GM19240 (cell line): ENCODE results near the gene SRSF6.
"Not testable (repeated sequence)": the region's sequence is repeated elsewhere in the genome, so short reads cannot be mapped to it uniquely, and the experiment has no call there.

Source experiments
- DNase-seq: peaks from one replicate; pipeline ENCODE4 v3.0.0; 2011; ENCODE audit warnings: low spot score; ENCODE audit not compliant: insufficient read length

The SRSF6 gene

DNA sequence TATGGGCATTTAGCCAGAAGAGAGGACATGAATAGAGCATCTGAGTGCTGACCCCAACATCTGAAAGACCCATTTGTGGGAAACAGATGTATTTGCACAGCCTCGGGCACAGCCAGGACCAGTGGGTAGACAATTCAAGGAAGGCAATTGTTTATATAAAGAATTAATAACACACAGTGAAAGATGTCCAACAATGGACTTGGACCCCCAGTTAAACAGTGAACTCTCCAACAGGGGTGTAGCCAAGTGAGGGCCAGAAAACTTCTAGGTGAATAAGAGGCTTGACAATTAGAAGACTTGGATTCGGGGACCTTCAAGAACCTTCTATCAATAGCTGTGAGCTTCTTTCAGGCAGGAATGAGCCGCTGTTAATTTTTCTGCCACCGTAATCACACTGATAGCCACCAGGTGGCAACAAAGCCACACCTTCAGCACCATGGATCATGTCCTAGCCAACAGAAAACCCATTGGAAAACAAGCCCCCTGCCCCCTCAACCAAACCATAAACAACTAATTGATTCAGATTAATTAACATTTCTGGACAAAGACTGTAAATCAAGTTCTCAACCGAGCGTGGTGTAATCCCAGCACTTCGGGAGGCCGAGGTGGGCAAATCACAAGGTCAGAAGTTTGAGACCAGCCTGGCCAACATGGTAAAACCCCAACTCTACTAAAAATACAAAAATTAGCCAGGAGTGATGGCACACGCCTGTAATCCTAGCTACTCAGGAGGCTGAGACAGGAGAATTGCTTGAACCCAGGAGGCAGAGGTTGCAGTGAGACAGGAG is 8.8 kb upstream of the SRSF6 start:
- DNase-seq = no peak

DNA sequence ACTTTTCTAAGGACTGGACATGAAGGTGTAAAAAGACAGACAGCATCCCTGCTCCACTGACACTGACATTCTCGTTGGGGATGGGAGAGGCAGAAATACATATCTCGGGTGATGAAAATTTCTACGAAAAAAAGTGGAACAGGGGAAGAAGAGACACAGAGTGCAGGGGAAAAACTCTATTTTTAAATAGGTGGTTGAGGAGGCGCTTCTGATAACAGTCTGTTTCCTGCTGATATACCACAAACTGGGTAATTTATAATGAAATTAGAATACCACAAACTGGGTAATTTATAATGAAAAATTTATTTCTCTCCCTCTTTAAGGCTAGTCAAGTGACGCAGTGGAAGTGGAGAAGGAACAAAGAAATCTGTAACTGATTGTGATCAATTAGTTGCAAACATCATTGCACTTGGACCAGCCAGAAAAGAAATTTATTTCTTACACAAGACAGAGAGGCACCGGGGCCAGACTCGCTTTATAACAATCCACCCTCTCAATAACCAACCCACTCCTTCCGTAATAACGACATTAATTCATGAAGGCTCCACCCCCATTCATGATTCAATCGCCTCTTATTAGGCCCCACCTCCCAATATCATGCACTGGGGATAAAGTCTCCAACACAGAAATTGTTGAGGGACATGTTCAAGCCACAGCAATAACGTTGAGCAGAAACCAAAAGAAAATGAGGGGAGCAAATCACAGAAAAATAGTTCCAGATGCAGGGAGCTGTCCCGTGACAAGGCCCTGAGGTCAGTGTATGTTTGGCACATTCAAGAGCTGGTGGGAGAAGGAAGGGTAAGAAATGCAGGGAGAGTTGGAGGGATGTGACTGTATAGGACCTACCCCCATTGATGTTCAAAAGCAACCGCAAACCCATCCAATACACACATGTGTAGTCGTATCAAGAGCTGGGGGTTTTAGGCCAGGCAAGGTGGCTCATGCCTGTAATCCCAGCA is 6.6 kb upstream of the SRSF6 start:
- no peak for DNase-seq

DNA sequence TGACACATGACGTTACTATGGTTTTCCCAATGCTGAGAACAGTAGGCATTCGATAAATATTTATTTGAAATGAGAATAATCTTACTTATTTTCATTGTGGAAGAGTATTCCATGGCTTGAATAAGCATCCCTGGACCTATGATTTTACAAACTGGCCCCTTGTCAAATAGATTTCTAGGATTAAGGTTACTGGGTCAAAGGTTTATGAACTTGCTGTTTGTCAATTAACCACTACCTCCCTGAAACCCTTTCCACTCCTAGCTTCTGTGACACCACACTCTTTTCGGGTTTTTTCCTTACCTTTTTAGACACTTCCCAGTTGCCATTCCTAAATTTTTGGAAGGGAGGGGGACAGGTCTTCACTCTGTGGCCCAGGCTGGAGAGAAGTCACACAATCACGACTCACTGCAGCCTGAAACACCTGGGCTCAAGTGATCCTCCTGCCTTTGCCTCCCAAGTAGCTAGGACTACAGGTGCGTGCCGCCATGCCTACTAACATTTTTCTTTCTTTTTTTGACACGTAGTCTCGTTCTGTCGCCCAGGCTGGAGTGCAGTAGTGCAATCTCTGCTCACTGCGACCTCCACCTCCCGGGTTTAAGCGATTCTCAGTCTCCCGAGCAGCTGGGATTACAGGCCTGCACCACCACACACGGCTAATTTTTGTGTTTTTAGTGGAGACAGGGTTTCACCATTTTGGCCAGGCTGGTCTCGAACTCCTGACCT is 5.1 kb upstream of the SRSF6 start:
- no peak for DNase-seq

DNA sequence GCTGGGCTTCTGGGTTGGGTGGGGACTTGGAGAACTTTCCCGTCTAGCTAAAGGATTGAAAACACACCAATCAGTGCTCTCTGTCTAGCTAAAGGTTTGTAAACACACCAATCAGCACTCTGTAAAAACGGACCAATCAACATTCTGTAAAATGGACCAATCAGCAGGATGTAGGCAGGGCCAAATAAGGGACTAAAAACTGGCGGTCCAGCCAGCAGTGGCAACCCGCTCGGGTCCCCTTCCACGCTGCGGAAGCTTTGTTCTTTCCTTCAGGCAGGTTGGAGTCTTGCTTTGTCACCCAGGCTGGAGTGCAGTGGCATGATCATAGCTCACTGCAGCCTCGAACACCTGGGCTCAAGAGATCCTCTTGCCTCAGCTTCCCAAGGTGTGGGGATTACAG is 1.4 kb upstream of the SRSF6 start:
- not testable (repeated sequence) for DNase-seq

DNA sequence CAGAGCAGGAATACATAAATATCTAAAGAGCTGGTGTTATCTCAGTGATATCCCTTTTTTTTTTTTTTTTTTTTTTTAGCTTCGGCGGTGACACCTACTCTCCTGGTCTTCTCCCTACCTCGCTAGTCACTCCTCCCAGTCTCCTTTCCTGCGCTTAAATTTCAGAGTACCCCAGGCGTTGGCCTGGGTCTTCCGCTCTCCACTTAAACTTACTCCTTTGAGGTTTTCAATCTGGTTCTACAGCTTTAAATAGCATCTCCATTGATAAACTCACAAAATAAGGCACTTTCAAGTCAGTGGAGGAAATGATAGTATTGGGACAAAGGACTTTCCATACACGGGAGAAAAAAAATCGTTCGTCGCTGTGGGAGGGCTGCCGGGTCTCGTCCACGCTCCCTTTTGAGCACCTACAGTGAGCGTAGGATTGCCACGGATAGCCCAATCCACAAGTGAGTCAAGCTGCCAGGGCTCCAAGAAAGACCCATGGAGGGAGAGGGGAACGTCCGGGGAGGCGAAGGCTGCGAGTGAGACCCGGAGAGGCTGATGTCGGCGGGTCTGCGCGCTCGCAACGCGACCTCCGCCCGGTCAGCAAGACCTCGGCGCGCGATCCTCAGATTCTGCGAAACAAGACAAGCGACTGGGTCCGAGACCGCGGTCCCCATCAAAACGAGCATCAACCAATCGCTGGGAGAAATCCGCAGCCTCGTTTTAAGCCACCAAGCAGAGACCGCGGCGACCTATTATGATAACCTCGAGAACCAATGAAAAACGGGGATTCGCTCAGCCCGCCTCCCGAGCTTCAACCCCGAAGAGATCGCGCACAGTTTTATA is 672 bp upstream of the SRSF6 start:
- peak; percentile 71 for DNase-seq

DNA sequence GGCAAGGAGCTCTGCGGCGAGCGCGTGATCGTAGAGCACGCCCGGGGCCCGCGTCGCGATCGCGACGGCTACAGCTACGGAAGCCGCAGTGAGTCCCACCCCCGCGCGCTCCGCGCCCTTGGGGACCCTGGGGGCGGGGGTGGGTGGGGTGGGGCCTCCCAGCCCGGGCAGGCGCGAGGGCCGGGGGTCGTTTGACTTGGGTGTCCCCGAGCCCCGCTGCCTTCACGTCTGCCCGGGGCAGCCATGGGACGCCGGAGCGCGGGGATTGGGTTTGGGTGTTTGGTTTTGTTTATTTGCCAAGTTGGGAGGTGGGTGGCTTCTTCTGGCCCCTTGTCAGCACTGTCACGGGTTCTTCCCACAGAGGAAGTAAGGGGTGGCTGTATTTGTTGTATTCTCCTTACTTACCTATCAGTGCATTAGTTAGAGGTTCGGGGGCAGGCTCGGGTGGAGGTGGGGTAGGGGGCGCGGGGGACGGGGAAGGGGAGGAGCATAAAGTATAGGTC is 777 bp downstream of the SRSF6 start:
- DNase-seq = no peak

DNA sequence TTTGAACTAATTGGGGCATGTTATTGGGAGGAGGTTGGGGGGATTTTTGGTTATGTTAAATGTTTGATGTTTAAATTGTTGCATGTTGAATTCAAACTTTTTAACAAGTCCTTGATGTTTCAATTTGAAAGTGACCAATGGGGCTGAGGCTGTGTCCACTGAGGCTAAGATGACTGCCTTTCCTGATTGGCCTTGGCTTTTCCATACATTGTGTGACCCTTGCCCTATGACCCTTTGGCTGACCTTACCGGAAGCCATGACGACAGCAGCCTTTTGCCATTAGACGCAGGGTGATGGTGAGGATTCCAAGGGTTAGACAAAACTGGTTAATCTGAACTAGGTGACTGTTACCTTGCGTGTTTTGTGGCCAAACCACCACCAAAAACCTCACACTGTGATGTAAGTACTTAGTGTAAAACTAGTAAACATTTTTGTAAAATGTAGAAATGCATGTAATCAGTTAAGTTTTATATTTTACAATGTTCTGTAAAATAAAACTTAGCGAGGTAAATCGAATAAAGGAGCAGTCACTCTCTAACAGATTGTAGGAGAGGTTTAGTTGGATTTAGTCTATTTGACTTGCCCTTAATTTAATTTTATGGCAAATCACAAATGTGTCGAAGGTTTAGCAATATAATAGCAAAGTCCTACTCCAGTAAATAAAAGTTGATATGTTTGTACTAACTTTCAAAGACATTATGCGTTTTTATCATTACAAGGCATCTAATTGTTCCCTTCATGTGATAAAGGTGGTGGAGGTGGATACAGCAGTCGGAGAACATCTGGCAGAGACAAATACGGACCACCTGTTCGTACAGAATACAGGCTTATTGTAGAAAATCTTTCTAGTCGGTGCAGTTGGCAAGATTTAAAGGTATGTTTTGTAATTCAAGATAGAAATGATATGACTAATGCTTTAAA is 1.6 kb downstream of the SRSF6 start:
- DNase-seq = no peak

DNA sequence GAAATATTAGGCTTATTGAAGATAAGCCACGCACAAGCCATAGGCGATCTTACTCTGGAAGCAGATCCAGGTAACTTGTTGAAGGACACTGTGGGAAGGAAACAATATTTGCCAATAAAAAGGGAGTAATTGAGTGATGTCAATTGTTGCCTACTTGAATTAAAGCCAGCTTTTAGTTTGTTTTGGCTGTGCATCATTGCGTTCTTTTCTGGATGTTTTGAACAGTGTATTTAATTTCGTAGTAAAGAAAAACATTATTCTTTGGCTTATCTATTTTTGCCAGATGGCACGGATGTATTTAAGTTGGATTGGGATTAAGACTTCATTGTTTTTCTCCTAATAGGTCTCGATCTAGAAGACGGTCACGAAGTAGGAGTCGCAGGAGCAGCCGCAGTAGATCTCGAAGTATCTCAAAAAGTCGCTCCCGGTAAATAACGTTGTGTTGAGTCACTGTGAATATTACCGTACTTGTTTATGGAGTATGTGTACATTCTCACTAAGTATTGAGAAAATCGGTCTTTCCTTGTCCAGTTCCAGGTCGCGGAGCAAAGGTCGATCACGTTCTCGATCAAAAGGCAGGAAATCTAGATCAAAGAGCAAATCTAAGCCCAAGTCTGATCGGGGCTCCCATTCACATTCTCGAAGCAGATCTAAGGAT is 2.6 kb downstream of the SRSF6 start:
- DNase-seq = no peak

DNA sequence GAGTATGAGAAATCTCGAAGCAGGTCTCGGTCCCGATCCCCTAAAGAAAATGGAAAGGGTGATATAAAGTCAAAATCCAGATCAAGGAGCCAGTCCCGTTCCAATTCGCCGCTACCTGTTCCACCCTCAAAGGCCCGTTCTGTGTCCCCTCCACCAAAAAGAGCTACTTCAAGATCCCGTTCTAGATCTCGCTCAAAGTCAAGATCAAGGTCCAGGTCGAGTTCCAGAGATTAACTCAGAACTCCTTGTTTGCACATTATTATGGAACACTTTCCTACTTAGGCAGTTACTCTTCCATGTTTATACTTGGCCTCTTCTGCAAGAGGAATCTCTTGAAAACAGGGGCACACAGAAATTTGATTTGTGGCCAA is 3.1 kb downstream of the SRSF6 start:
- DNase-seq = no peak

DNA sequence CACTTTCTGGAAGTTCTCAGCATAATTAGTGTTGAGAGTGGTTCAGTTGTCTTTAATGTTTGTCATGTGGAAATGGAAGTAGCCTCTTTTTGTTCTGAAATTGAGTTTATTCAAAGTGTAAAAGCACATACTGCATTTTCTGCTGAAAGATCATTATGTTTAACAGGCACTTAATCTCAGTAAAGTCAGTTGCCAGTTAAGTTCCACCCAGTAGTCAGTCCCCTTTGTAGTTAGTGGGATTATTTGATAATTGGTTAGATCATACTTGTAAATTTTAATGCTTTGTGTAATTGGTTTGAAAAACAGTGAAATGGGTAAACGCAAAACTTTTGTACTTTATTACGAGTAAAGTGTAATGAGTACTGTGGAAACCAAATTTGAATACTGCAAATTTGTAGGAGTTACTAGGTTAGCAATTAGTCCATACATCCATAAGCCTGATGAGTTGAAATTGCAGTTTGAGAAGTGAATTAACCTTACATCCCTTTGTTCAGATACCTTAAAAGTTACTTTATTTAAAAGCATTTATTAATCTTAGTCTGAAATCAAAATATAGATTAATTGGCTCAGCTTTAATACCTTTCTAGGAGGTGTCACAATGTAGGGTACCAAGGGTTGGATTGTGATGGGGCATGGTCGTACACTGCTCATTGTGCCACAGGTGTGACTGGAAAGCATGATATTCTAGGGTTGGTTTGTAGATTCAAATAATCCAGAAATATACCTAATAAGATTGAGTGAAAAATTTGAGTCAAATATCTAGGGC is 4.4 kb downstream of the SRSF6 start:
- no peak for DNase-seq

DNA sequence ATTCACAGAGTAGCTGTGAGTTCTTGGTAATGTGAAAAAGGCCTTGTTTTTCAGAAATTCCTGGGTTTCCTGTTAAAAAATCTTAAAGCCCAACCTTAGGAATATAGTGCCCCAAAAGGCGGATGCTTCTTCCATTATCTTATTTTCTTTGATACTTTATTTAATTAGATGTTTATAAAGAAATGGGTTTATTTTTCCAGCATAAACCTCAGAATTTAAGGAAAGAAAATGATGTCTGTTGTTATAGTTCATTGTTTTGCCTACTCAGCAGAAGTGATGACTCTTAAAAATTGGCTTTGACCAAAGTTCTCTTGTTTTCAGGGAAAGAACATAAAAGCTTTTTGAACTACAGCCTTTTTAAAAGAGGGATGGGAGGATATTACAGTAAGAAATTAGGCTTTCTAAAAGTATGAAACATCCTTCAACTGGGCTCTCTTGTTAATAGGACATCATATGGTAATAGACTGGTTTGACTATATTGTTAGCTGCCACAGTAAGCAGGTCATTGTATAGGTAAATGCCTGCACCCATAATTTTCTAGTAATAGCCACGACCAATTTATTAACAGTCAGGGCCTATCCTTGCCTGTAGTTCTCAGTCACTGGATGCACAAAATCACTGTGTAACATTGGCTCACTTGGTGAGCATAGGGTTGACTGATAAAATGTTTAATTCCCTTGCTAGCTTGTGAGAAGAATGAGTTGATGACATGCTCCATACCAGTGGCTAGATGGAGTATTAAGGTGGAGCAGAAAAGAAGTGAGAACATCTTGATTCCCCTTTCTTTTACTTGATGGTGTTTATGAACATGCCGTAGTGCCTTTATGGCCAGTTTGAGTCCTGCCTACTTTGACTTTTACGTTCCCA is 5.2 kb downstream of the SRSF6 start:
- DNase-seq = no peak

DNA sequence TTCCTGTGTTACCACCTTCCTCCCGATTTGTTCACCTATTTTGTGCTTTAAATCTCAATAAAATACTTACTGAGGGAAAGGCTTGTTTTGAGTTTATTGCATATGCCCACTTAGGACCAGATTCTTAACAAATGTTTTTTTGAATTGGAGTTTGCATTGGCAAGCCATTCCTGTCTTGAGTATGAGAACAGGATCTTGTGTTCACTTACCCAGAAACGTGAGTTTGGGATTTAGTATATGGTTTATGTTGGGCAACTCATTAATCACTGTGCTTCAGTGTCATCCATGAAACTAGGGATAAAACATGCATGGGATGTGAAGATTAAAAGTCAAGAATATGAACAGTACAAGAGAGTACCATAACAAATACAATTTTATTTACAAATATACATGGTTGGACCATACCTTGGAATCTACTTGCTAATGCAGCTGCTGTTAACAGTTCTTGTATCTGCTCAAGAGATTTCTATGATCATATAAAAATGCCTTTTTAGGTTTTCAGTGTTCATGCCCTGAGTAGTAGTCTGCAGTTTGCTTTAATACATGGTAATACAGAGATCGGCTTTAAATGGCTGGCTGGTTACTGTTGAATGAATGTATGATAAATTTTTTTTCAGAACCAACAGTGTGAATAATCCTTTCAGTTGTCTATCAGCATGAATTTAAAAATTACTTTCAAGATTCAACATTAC is 6.0 kb downstream of the SRSF6 start:
- DNase-seq = no peak

DNA sequence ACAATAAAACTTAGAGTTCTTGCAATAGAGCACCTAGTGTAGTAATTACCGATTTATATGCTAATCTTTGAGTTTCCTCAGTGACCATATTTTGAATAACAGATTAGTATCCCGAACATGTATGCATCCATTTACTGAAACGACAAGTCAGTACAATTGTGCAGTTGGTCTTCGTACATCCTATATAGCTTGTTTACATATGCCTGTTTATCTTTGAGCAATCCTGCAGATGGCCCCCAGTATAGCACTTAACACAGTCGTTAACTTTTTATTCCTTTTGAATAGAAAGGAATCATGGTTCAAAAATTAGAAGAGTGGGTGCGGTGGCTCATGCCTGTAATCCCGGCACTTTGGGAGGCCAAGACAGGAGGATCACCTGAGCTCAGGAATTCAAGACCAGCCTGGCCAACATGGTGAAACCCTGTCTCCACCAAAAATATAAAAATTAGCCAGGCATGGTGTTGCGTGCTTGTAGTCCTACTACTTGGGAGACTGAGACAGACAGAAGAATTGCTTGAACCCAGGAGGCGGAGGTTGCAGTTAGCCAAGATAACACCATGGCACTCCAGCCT is 6.6 kb downstream of the SRSF6 start:
- DNase-seq = no peak

DNA sequence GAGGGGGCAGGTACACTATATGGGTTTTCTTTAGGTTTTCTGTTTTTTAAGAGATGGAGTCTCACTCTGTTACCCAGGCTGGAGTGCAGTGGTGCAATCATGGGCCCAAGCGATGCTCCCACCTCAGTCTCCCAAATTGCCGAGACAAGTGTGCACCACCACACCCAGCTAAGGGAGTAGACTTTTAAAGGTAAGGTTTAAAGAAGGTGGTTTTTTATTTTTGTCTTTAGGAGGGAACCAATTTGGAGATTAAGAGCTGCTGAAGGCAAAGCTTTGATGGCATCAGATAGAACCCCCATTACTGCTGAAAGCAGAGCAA is 7.9 kb downstream of the SRSF6 start:
- DNase-seq = no peak

DNA sequence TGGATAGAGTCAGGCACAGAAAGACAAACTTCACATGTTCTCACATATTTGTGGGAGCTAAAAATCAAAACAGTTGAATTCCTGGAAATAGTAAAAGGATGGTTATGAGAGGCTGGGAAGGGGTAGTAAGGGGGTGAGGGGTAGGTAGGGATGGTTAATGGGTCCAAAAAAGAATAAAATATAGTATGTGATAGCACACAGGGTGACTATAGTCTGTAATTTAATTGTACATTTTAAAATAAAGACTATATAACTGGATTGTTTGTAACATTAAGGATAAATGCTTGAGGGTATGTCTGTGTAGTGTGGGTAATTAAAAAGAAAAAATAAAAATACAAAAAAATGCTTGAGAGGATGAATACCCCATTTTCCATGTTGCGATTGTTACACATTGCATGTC is 9.9 kb downstream of the SRSF6 start:
- DNase-seq = no peak

DNA sequence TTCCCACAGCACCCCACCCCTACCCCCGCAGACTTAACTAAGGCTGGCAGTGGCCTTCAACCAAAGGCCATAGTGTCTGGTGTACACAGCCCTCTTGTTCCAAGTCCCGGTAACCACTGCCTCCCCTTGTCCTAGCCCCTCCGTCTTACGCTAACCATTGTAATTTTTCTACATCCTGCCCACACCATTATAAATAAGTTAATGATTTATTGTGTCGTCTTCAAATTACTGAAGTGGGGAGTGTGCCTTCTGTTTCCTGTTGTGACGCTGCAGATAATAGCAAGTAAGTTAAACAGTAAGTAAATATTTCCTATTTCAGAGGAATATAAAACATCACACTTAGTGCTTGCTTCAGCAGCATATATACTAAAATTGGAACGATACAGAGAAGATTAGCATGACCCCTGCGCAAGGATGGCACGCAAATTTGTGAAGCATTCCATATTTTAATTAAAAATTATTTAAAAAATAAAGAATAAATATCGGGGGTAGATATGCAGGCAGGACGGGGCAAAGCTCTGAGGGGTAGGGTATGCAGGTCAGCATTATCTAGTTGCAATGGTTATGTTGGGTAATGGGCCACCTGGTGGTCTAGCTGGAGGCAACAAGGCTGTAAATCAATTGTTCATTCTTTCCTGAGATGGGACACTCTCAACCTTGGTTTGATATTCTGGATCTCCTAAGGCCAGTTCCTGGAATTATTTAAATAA is 15.1 kb downstream of the SRSF6 start:
- no peak for DNase-seq
